GM18511 (cell line): Measurements from ENCODE around the gene TNFRSF19.
A peak's percentile ranks its signal among the peaks of the same experiment; 100 is the strongest.

ENCODE experiments used
- ATAC-seq: cut with Tn5 transposase; IDR thresholded peaks from one replicate; pipeline ENCODE4 v1.9.1; 2021; ENCODE audit warnings: mild to moderate bottlenecking, moderate library complexity; ENCODE audit not compliant: unreplicated experiment

TNFRSF19 gene

GRCh38 chr13:23600534-23600933 is 30.3 kb downstream of the TNFRSF19 start:
- no peak for ATAC-seq

- ATAC-seq, result no peak
Measured at GRCh38 chr13:23605831-23606230, 35.6 kb downstream of the TNFRSF19 start.

- ATAC-seq, result no peak
Measured at GRCh38 chr13:23608138-23608537, 37.9 kb downstream of the TNFRSF19 start.

GRCh38 chr13:23608701-23609413 is 38.6 kb downstream of the TNFRSF19 start:
- peak; percentile 7 for ATAC-seq

- peak; percentile 50 for ATAC-seq
Measured at GRCh38 chr13:23609414-23609760, 39.2 kb downstream of the TNFRSF19 start.

DNA sequence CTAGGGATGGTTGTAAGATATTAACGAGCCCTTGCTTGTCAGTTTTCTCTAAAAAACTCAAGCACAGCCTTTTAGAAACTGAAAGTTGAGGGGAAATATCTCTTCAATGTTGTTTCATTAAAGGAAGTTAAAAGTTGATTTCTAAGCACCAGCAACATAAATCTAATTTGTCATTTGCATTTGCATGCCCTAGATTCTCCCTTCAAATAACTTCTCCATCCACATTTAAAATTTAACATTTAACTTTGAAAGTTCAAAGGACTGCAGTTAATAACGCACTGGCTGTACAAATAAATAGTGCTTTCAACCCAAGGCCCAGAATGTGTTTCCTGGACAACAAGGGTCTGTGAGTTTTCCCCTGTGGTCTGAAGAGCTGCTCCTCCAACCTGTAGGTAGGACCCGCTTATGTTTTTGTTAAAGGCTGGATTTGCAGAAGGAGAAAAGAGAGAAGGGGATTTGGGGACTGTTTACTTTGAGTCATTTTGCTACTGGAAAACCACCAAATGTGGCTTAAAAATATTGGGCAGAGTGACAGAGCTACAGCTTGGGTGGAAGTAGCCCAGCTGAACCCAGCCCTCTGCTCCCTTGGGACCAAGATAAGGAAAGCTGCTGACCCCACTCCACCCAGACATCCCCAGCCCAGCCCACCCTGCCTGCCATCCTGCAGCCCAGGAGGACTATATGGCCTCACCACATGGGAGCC is 39.8 kb downstream of the TNFRSF19 start:
- ATAC-seq, result peak; percentile 63

- ATAC-seq, result no peak
Measured at GRCh38 chr13:23610966-23611491, 40.8 kb downstream of the TNFRSF19 start.

GRCh38 chr13:23612182-23612581 is 42.0 kb downstream of the TNFRSF19 start:
- no peak for ATAC-seq

DNA sequence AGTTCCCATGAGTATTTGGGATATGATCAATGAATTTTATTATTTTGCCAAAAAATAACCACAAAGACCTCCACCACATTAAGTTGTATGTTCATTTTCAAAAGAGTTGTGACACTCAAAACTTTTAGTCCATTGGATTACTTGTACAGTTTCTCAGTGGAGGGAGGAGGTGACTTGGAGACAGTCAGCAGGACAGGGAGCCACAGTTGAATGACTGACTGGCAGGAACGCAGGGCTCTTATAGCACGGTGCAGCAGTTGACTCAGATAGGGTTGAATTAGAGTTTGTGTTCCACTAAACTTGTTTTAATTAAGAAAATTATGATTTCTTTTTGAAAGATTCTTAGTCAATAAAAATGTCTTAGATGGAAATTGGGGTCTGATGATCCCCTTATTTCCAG is 42.5 kb downstream of the TNFRSF19 start:
- ATAC-seq, result no peak

DNA sequence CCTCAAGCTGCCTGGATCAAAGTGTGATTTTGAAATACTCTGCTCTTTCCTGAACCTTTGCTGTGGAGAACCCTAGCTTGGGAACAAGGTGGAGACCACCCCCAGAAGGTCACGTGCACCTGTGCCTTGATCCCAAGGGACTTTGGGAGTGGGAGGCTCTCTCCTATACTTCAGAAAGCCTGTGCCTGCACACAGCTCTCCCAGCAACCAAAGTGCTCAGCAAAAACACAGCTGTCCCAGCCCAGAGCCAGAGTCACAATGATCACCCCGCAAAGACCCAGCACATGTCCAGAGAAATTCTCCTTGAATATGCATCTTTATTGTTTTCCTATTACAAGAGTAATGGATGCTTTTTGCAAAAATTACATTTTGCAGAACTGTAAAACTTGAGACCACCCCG is 43.4 kb downstream of the TNFRSF19 start:
- ATAC-seq, result no peak

DNA sequence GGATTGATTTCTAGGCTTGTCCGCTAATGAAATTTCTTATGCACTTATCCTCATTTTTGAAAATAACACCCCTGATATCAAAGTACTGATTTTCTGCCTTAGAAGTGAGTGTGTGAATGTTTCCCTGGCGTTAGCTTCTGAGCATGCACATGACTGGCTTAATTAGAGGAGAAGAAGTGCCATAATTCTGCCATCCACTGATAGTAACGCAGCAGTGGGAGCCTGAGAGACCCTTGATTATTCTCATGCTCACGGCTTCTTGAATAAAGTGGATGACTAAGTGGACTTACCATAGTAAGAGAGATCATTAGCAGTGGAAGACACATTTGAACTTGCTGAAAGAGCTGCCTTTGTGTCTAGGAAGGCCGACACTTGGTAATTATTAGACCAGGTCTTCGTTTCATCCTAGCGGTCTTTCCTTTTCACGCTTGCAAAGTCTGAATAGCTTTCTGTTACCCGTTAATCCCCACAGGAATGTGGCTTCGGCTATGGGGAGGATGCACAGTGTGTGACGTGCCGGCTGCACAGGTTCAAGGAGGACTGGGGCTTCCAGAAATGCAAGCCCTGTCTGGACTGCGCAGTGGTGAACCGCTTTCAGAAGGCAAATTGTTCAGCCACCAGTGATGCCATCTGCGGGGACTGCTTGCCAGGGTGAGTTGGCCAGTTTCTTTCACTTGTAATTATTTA is 45.3 kb downstream of the TNFRSF19 start:
- no peak for ATAC-seq

- no peak for ATAC-seq
Measured at GRCh38 chr13:23616228-23616627, 46.0 kb downstream of the TNFRSF19 start.

- peak; percentile 55 for ATAC-seq
Measured at GRCh38 chr13:23617551-23618024, 47.4 kb downstream of the TNFRSF19 start.

DNA sequence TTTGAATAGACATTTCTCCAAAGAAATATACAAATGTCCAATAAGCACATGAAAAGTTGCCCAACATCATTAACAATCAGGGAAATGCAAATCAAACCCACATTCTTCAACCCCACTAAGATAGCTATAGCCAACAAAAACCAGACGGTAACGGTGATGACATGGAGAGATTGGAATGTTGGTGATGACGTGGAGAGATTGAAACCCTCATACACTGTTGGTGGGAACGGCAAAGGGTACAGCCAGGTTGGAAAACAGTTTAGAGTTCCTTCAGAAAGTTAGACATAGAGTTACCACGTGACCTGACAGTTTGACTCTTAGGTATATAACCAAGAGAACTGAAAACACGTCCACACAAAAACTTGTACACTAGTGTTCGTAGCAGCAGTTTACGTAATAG is 48.1 kb downstream of the TNFRSF19 start:
- no peak for ATAC-seq

- no peak for ATAC-seq
Measured at GRCh38 chr13:23619068-23619855, 49.0 kb downstream of the TNFRSF19 start.

DNA sequence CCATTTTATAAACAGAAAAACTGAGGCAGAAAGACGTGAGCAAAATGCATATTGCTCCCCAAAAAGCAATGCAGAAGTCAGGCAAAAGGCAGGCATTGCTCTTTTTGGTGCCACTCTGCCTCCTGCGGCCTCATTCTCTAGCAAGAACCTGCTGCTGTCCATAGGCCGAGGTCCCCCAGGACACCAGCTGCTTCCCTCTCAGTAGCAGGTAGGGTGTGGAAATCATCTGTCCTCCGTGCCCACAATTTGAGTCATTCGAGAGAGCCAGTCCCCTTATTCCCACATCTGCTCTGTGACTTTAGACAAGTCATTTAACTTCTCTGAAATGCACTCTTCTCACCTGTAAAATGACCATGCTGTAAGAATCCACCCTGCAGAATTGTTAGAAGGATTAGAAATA is 50.0 kb downstream of the TNFRSF19 start:
- no peak for ATAC-seq

DNA sequence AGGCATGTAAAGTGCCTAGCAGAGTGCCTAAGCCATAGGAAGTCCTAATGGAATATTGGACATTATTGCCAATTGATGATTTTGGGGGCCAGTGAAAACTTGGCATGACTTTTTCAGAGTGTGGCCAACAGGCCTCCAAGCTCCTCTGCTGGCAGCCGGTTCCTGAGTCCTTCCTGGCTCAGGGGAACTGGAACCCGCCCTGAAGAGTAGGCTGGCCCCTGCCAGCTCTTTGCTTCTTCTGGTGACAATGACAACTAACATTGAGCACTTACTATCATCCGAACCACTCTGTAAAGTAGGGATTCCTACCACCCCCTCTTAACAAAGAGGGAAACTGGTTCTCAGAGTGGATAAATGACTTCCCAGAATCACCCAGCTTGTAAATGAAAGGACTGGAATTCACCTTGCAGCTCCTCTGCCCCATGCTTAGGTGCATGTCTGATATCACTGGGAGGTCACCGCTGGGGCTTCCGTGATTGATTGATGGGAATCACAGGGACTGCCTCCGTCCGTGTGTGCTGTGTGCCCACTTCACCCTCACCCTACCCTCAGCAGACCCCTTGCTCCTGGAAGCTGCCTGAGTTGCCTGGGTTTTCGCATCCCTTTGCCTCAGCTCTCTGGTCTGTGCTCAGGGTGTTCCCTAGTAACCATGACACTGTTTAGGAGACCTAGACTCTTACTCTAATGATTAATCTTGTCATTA is 50.6 kb downstream of the TNFRSF19 start:
- no peak for ATAC-seq

- ATAC-seq, result peak; percentile 65
Measured at GRCh38 chr13:23621316-23621645, 51.1 kb downstream of the TNFRSF19 start.

- no peak for ATAC-seq
Measured at GRCh38 chr13:23622985-23623384, 52.8 kb downstream of the TNFRSF19 start.

GRCh38 chr13:23623394-23623793 is 53.2 kb downstream of the TNFRSF19 start:
- no peak for ATAC-seq
